Measurements from ENCODE around the gene TRAPPC11.
A peak's percentile ranks its signal among the peaks of the same experiment; 100 is the strongest.

Gene TRAPPC11

DNA sequence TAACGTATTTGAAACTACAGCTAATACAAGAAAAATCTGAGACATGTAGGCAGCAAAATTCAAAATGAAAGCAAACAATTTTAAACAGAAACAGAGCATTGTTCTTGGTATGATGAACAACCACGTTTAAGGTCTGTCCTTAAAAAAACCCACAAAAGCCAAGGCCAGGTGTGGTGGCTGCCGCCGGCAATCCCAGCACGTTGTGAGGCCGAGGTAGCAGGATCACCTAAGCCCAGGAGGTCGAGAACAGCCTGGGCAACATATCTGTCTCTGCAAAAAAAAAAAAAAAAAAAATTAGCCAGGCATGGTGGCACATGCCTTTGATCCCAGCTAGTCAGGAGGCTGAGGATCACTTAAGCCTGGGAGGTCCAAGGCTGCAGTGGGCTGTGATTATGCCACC, 13.8 kb upstream of the TRAPPC11 start:
- H3K4me3 Mint-ChIP-seq, result no peak overlapping the region
- no peak for TF ChIP-seq CTCF (IDR thresholded peaks at IDR 0.05)
- H3K27me3 Mint-ChIP-seq (ENCODE audit: low read depth, poor library complexity), result no peaks in the 10 kb centered on the region
- peaks cover 50% of the 10 kb centered on the region for H3K36me3 Mint-ChIP-seq (ENCODE audit: low read depth)
- no peak for DNase-seq
- H3K9me3 Mint-ChIP-seq, result no peaks in the 10 kb centered on the region
- H3K4me1 Mint-ChIP-seq, result no peaks in the 10 kb centered on the region
- H3K27ac Mint-ChIP-seq, result no peak overlapping the region

DNA sequence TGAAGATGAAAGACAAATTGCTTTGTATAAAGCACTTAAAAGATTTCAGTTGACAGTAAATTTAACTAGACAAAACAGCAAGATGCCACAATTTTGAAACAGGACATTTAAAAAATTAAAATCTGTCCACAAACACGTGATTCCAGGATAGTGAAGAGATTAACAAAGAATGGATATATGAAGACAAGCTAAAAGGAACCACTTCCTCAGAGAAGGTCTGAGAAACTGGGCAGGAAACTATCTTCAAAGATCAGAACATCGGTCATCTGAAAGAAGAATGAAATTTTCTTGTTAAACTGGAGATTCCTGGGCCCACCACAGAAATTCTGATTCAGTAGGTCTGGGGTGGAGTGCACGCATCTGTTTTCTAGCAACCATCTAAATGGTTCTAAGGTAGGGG, 1.5 kb upstream of the TRAPPC11 start:
- no peak for DNase-seq
- peaks cover 27% of the 10 kb centered on the region for H3K4me1 Mint-ChIP-seq
- no peak for TF ChIP-seq CTCF (IDR thresholded peaks at IDR 0.05)
- peaks cover 30% of the 10 kb centered on the region for H3K36me3 Mint-ChIP-seq (ENCODE audit: low read depth)
- peak overlapping the region; percentile 94 for H3K4me3 Mint-ChIP-seq
- no peaks in the 10 kb centered on the region for H3K27me3 Mint-ChIP-seq (ENCODE audit: low read depth, poor library complexity)
- no peaks in the 10 kb centered on the region for H3K9me3 Mint-ChIP-seq
- H3K27ac Mint-ChIP-seq, result no peak overlapping the region

DNA sequence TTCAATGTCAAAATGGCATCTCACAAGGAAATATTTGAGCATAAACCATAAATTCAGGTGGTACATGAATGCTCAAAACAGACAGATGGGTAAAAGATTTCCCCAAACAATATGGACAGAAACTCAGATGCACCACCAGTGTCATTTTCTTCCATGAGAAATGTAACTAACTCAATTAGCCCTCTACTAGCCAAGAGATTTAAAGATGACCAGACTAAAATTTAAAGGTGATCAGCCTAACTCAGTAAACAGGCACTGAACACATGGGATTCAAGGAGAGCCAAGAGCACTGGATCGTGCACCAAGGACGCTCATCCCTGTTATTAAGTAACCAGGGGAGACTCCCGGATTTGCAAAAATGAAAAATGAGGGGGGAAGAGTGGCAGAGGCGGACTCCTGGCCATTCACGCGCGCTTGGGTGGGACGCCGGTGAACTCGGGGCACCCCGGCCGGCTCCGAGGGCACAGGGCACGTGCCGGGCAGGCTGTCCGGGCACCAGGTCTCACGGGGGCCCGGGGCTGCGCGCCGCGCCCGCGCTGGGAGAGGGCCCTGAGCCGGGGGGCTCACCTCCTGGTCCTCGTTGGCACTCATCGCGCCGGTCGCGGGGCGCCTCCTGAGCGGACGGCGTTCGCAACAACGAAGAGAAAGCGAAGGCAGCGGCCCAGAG, 598 bp upstream of the TRAPPC11 start:
- peaks cover 27% of the 10 kb centered on the region for H3K4me1 Mint-ChIP-seq
- DNase-seq, result peak; percentile 37

DNA sequence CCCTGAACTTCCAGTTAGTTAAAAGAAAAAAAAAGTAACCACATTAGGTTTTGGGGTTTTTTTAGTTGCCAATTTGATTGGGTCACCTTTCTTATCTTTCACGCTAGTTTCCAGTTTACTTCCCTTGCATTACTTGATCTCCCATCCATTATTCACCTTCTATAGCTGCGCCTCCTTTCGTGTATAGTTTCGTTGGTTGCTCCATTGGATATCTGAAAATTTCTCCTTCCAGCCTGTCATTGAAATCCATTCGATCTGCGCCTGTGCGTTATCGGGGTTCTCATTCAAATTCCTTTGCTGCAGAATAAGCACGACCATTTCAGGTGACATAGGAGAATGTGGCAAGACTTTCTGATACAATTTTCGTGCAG, 764 bp downstream of the TRAPPC11 start:
- Mint-ChIP-seq H3K9me3 (no peaks in the 10 kb centered on the region), H3K36me3 (ENCODE audit: low read depth) (peaks cover 18% of the 10 kb centered on the region), H3K4me1 (peaks cover 27% of the 10 kb centered on the region), H3K27ac (peak overlapping the region; percentile 87), H3K27me3 (ENCODE audit: low read depth, poor library complexity) (no peaks in the 10 kb centered on the region), H3K4me3 (peak overlapping the region; percentile 94)
- TF ChIP-seq CTCF (IDR thresholded peaks at IDR 0.05), result no peak
- no peak for DNase-seq

More for the DNA sequence above, 598 bp upstream of the TRAPPC11 start:
- Mint-ChIP-seq H3K27ac (peak overlapping the region; percentile 96), H3K27me3 (ENCODE audit: low read depth, poor library complexity) (no peaks in the 10 kb centered on the region), H3K9me3 (no peaks in the 10 kb centered on the region), H3K4me3 (peak overlapping the region; percentile 94), H3K36me3 (ENCODE audit: low read depth) (peaks cover 21% of the 10 kb centered on the region)
- TF ChIP-seq CTCF (IDR thresholded peaks at IDR 0.05), result no peak

- no peak for DNase-seq
- TF ChIP-seq CTCF (IDR thresholded peaks at IDR 0.05), result no peak
- Mint-ChIP-seq H3K27me3 (ENCODE audit: low read depth, poor library complexity) (no peaks in the 10 kb centered on the region), H3K27ac (no peak overlapping the region), H3K4me3 (no peak overlapping the region), H3K4me1 (peaks cover under 1% of the 10 kb centered on the region), H3K36me3 (ENCODE audit: low read depth) (peaks cover 46% of the 10 kb centered on the region), H3K9me3 (no peaks in the 10 kb centered on the region)
Observed at GRCh38 chr4:183666088-183666487, 7.0 kb downstream of the TRAPPC11 start.

- Mint-ChIP-seq H3K4me3 (no peak overlapping the region), H3K27ac (no peak overlapping the region)
- DNase-seq, result no peak
Observed at GRCh38 chr4:183670251-183670650, 11.2 kb downstream of the TRAPPC11 start.

More at GRCh38 chr4:183670251-183670650, 11.2 kb downstream of the TRAPPC11 start:
- Mint-ChIP-seq H3K4me1 (no peaks in the 10 kb centered on the region), H3K36me3 (ENCODE audit: low read depth) (peaks cover 70% of the 10 kb centered on the region), H3K9me3 (no peaks in the 10 kb centered on the region), H3K27me3 (ENCODE audit: low read depth, poor library complexity) (no peaks in the 10 kb centered on the region)
- TF ChIP-seq CTCF (IDR thresholded peaks at IDR 0.05), result no peak

Measured in nephron progenitor cell (in vitro differentiated cells).